ENCODE data around the gene ZNF540.
"Not testable (repeated sequence)": the region's sequence is repeated elsewhere in the genome, so short reads cannot be mapped to it uniquely, and the experiment has no call there.

Gene ZNF540

DNA sequence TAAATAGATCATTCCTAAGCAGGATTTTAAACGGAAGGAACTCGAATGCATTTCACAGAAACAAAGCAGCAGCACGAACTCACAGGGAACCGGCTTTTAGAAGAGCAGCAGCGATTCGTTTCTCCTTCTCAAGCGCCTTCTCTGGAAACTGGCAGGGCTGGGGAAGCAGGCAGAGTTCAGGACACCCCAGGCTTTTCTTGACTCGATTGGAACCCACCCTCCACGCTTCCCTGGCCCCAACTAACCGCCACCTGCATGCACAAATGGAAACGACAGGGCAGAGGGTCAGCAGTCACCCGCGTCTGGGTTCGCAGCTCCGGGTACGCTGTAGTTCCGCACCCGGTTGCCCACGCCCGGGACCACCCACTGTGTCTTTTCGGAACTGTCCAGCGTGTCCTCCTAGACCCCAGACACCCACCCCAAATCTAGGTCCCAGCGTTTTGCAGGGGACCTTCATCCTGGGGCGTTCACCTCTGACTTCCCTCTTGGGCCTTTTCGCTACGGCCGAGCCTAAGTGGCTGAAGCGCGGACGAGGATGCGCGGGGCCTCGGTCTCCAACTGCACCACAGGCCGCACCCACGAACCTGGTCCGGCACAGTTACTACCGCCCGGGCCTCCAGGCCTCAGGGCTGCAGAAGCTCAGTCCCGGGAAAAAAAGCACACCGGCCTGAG lies 60.1 kb downstream of the ZNF540 start:
- Mint-ChIP-seq H3K36me3 (ENCODE audit: low read depth) (peaks cover 43% of the 10 kb centered on the region), H3K27me3 (ENCODE audit: low read depth) (peaks cover 4% of the 10 kb centered on the region), H3K9me3 (peaks cover 37% of the 10 kb centered on the region), H3K4me1 (peaks cover 20% of the 10 kb centered on the region), H3K4me3 (peak overlapping the region; percentile 80 to 99 (median 97)), H3K27ac (peak overlapping the region; percentile 92 to 94 (median 92))
- TF ChIP-seq, protein P1, sequence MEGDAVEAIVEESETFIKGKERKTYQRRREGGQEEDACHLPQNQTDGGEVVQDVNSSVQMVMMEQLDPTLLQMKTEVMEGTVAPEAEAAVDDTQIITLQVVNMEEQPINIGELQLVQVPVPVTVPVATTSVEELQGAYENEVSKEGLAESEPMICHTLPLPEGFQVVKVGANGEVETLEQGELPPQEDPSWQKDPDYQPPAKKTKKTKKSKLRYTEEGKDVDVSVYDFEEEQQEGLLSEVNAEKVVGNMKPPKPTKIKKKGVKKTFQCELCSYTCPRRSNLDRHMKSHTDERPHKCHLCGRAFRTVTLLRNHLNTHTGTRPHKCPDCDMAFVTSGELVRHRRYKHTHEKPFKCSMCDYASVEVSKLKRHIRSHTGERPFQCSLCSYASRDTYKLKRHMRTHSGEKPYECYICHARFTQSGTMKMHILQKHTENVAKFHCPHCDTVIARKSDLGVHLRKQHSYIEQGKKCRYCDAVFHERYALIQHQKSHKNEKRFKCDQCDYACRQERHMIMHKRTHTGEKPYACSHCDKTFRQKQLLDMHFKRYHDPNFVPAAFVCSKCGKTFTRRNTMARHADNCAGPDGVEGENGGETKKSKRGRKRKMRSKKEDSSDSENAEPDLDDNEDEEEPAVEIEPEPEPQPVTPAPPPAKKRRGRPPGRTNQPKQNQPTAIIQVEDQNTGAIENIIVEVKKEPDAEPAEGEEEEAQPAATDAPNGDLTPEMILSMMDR (IDR thresholded peaks at IDR 0.05; ENCODE audit: unreplicated experiment in 3 of 3): no peak

DNA sequence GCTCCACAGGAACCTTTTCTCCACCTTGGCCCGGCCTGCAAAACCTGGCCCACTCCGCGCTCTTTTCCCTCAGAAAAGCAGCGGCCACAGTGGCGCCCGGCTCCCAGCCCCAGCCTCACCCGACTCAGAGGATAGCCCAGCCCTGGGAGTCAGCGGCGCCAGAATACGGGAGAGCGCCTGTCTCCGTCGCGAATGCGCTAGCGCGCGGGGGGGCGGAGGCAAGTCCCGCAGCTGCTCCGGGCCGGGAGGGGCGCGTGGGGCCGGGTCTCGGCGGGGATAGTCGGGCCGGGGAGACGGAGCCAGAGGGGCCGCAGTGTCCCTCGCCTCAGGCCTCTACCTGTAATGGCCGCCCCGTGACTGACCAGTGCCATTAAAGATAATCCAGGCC lies 60.6 kb downstream of the ZNF540 start, which contains the start of gene ZFP30:
Gene ZFP30, minus strand, starts transcription at position 165 of the 388 bp plus-strand sequence. CDS start 7,643 bp downstream, outside the sequence.
- Mint-ChIP-seq H3K36me3 (ENCODE audit: low read depth) (peaks cover 39% of the 10 kb centered on the region), H3K9me3 (peaks cover 34% of the 10 kb centered on the region), H3K4me1 (peaks cover 20% of the 10 kb centered on the region), H3K27me3 (ENCODE audit: low read depth) (peaks cover 4% of the 10 kb centered on the region), H3K4me3 (peak within 1 kb of the TSS; percentile 80 to 99 (median 97)), H3K27ac (peak within 1 kb of the TSS; percentile 92 to 94 (median 92))
- TF ChIP-seq, protein P1 (IDR thresholded peaks at IDR 0.05; ENCODE audit: unreplicated experiment in 3 of 3): no peak

DNA sequence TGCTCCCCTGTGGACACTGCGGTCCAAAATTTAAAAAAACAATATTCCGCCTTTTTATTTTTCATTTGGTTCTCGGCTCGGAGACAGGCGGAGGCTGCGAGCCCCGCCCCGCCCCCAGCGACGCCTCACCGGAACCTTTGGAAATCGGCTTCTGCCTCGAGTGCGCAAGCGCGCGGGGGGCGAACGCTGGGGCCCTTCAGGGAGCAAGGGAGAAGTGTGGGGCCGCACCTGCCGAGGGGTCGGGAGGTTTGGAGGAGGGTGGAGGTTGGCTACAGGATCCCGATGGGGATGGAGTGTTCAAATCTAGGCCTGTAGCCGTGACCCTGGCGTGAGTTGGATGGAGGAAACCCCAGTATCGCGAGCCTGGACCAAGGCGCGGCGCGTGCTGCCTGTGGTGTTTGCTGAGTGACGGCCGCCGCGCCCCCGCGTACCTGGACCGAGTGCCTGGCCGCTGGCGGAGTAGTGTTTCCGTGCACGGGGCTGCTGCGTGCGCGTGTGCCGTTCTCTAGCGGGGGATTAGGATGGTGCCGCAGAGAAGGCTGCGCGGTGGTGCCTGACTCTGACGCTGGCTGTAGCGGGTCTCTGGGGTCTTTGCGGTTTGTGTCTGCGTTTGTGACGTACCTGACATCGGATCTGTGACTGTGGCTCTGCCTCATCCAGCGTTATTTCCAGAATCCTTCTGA lies 61.2 kb downstream of the ZNF540 start:
- Mint-ChIP-seq H3K36me3 (ENCODE audit: low read depth) (peaks cover 39% of the 10 kb centered on the region), H3K27me3 (ENCODE audit: low read depth) (peaks cover 4% of the 10 kb centered on the region), H3K27ac (peak overlapping the region; percentile 92 to 94 (median 92)), H3K4me1 (peaks cover 20% of the 10 kb centered on the region), H3K9me3 (peaks cover 35% of the 10 kb centered on the region), H3K4me3 (peak overlapping the region; percentile 80 to 99 (median 97))
- TF ChIP-seq, protein P1 (IDR thresholded peaks at IDR 0.05; ENCODE audit: unreplicated experiment in 3 of 3): no peak

DNA sequence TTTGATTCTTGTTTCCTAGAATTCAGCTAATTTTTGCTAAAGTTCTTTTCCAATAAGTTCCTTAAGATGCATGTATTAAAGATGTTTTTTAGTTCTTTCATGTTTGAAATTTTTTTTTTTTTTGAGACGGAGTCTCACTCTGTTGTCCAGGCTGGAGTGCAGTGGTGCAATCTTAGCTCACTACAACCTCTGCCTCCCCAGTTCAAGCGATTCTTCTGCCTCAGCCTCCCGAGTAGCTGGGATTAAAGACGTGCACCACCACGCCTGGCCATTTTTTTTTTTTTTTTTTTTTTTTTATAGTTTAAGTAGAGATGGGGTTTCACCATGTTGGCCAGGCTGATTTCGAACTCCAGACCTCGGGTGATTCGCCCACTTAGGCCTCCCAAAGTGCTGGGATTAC lies 62.5 kb downstream of the ZNF540 start:
- Mint-ChIP-seq H3K27ac (peak overlapping the region; percentile 92 to 94 (median 92)), H3K4me1 (peaks cover 20% of the 10 kb centered on the region), H3K36me3 (ENCODE audit: low read depth) (peaks cover 34% of the 10 kb centered on the region), H3K9me3 (peaks cover 45% of the 10 kb centered on the region), H3K4me3 (peak overlapping the region; percentile 80 to 99 (median 97))
- not testable (repeated sequence) for H3K27me3 Mint-ChIP-seq (ENCODE audit: low read depth)
